NT2/D1 (cell line): ENCODE data around the gene ANGPT4.

Experiments used
- DNase-seq: peaks from one replicate; pipeline ENCODE4 v3.0.0-alpha.2; 2011; ENCODE audit warnings: low read depth, low spot score
- H3K27me3 ChIP-seq: 2 replicates; pipeline ENCODE4 v1.6.0; 2011; ENCODE audit warnings: mild to moderate bottlenecking; ENCODE audit not compliant: insufficient read length, insufficient read depth
- H3K36me3 ChIP-seq: 2 replicates; pipeline ENCODE4 v1.6.1; 2011; ENCODE audit warnings: mild to moderate bottlenecking, low read length, mixed read lengths; ENCODE audit not compliant: insufficient read depth, insufficient read length
- H3K4me1 ChIP-seq: 2 replicates; pipeline ENCODE4 v1.5.1; 2011; ENCODE audit not compliant: insufficient read depth, insufficient read length
- H3K4me3 ChIP-seq: 2 replicates; pipeline ENCODE4 v1.5.1; 2011; ENCODE audit warnings: low read depth; ENCODE audit not compliant: insufficient read length
- H3K9ac ChIP-seq: 2 replicates; pipeline ENCODE4 v1.6.0; 2011; ENCODE audit warnings: low read depth; ENCODE audit not compliant: insufficient read length
- H3K9me3 ChIP-seq: 2 replicates; pipeline ENCODE4 v1.5.1; 2011; ENCODE audit warnings: mild to moderate bottlenecking, low read length; ENCODE audit not compliant: insufficient read depth
- SUZ12 ChIP-seq: IDR thresholded peaks from 2 replicates; pipeline ENCODE4 v1.6.1; 2011; ENCODE audit not compliant: insufficient read length, insufficient read depth; ENCODE audit errors: extremely low read depth
- YY1 ChIP-seq: IDR thresholded peaks from 2 replicates; pipeline ENCODE4 v1.6.1; 2011; ENCODE audit not compliant: insufficient read length, insufficient read depth
- ZNF274 ChIP-seq: IDR thresholded peaks from 2 replicates; pipeline ENCODE4 v1.6.1; 2011; ENCODE audit warnings: mild to moderate bottlenecking, low read depth, low read length

Gene ANGPT4

GRCh38 chr20:910870-911770 lies 5.0 kb downstream of the ANGPT4 start:
- H3K9me3 ChIP-seq = no peaks in the 10 kb centered on the region
- no peak for TF ChIP-seq YY1
- no peak for TF ChIP-seq ZNF274
- TF ChIP-seq SUZ12 = no peak
- H3K27me3 ChIP-seq = no peaks in the 10 kb centered on the region
- no peak overlapping the region for H3K9ac ChIP-seq
- H3K36me3 ChIP-seq = no peaks in the 10 kb centered on the region
- no peaks in the 10 kb centered on the region for H3K4me1 ChIP-seq
- DNase-seq = no peak
- no peak overlapping the region for H3K4me3 ChIP-seq

- no peak overlapping the region for H3K9ac ChIP-seq
- H3K9me3 ChIP-seq = no peaks in the 10 kb centered on the region
- no peaks in the 10 kb centered on the region for H3K4me1 ChIP-seq
- no peak overlapping the region for H3K4me3 ChIP-seq
- no peak for TF ChIP-seq YY1
- no peak for TF ChIP-seq ZNF274
- no peak for TF ChIP-seq SUZ12
- no peaks in the 10 kb centered on the region for H3K36me3 ChIP-seq
- DNase-seq = no peak
- H3K27me3 ChIP-seq = no peaks in the 10 kb centered on the region
Measured at GRCh38 chr20:910132-910869, 5.8 kb downstream of the ANGPT4 start.

DNA sequence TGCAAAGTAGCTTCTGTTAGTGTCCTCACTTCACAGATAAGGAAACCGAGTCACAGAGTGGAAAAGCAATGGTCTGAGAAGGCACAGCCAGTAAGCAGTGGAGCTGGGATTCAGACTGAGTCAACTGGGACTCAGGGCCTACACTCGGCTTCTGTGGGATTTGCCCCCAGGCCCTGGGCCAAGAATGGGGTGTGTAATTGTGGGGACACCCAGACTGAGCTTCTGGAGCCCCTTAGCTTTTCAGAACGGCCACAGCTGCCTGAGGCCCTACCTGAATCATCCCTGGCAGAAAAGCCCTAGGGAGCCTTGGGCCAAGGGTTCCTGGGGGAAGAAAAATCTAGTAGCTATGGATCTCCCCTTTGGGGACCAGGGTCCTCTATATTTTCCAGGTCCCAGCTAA lies 6.5 kb downstream of the ANGPT4 start:
- Histone ChIP-seq H3K9me3 (no peaks in the 10 kb centered on the region), H3K27me3 (no peaks in the 10 kb centered on the region), H3K36me3 (no peaks in the 10 kb centered on the region), H3K4me3 (no peak overlapping the region), H3K9ac (no peak overlapping the region), H3K4me1 (no peaks in the 10 kb centered on the region)
- DNase-seq = no peak
- TF ChIP-seq YY1 (no peak), SUZ12 (no peak), ZNF274 (no peak)

GRCh38 chr20:906703-907270 lies 9.3 kb downstream of the ANGPT4 start:
- Histone ChIP-seq H3K4me3 (no peak overlapping the region), H3K4me1 (no peaks in the 10 kb centered on the region), H3K9ac (no peak overlapping the region), H3K9me3 (no peaks in the 10 kb centered on the region), H3K27me3 (no peaks in the 10 kb centered on the region), H3K36me3 (no peaks in the 10 kb centered on the region)
- no peak for DNase-seq
- TF ChIP-seq SUZ12 (no peak), ZNF274 (no peak), YY1 (no peak)

DNA sequence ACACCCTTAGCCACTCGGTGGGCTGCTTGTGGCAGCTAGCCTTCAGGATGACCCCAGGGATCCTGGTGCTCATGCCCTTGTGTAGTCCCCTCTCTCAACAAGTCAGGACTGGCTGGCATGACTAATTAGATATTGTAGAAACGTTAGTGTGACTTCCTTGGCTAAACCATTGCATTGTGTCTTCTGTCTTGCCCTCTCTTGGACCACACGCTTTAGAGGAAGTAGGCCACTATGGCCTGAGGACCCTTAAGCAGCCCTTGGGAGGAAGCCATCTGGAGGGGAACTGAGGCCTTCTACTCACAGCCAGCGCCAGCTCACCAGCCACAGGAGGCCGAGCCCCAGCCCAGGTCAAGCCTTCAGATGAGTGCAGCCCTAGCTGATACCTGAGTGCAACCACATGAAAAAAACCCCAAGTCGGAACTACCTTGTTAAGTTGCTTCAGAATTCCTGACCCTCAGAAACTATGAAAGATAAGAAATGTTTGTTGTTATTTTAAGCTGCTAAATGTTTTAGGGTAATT lies 10.1 kb downstream of the ANGPT4 start:
- H3K27me3 ChIP-seq = no peaks in the 10 kb centered on the region
- no peak overlapping the region for H3K9ac ChIP-seq
- TF ChIP-seq ZNF274 = no peak
- TF ChIP-seq YY1 = no peak
- no peak for TF ChIP-seq SUZ12
- DNase-seq = no peak
- no peak overlapping the region for H3K4me3 ChIP-seq
- H3K36me3 ChIP-seq = no peaks in the 10 kb centered on the region
- no peaks in the 10 kb centered on the region for H3K4me1 ChIP-seq
- H3K9me3 ChIP-seq = no peaks in the 10 kb centered on the region; the same call in 1 of the 2 replicates

DNA sequence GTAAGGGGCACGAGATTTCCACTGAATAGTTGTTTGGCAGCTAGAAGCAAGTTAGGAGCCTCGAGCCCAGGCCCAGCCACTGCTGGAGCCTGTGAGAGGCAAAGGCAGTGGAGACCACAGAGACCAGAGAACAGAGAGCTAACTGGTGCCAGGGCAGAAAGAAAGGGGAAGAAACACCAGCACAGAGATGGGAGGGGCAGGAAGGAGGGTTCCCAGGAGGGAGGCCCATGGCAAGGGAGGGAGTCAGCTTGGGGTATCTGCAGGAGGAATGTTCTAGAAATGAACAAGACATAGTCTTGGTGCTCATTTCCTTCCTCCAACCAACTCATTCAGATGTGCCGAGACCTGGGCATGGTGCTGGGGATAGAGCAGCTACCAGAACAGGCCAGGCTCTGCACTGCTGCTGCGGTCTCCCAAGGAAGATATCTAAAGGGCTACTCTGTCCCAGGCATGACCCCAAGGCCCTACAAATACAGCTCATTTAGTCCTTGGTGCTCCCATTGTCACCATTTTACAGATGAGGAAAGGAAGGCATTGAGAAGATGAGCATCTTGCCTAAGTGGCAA lies 10.7 kb downstream of the ANGPT4 start:
- DNase-seq = no peak

More for the DNA sequence above, 10.7 kb downstream of the ANGPT4 start:
- H3K36me3 ChIP-seq = no peaks in the 10 kb centered on the region
- no peaks in the 10 kb centered on the region for H3K4me1 ChIP-seq
- TF ChIP-seq YY1 (no peak), ZNF274 (no peak), SUZ12 (no peak)
- no peak overlapping the region for H3K9ac ChIP-seq
- no peak overlapping the region for H3K4me3 ChIP-seq
- H3K9me3 ChIP-seq = no peaks in the 10 kb centered on the region; the same call in 1 of the 2 replicates
- no peaks in the 10 kb centered on the region for H3K27me3 ChIP-seq
